GM23338 (cell line): ENCODE results near the gene BLTP3A. TPM values are rescaled to one million over a fixed set of nuclear protein-coding genes. Genes with fewer than 3 reads are reported as not detected.

Experiments used
- ATAC-seq: fragments of 200-7000 bp; cut with Tn5 transposase; 3 replicates; pipeline ENCODE4 v1.9.1; 2020
- DNase-seq: peaks from one replicate; pipeline ENCODE4 v3.0.0-alpha.2; 2015; ENCODE audit warnings: low spot score
- H2AFZ ChIP-seq: fragments of 200-600 bp; sonication (generic); 2 replicates; pipeline ENCODE4 v1.8.0; 2016; ENCODE audit warnings: antibody characterized with exemption, mild to moderate bottlenecking, moderate library complexity
- H3F3A ChIP-seq: fragments of 200-600 bp; sonication (generic); replicated peaks from 2 replicates; pipeline ENCODE4 v1.8.0; 2017; ENCODE audit warnings: antibody characterized with exemption, mixed run types, low read depth
- H3K27ac ChIP-seq: fragments of 200-600 bp; sonication (generic); 2 replicates; pipeline ENCODE4 v1.6.1; 2016; ENCODE audit warnings: low read depth
- H3K27me3 ChIP-seq: fragments of 200-600 bp; sonication (generic); 2 replicates; pipeline ENCODE4 v1.8.0; 2016; ENCODE audit warnings: mild to moderate bottlenecking, mixed run types, moderate library complexity; ENCODE audit not compliant: insufficient read depth
- H3K36me3 ChIP-seq: fragments of 200-600 bp; sonication (generic); 2 replicates; pipeline ENCODE4 v1.8.0; 2016; ENCODE audit warnings: mild to moderate bottlenecking; ENCODE audit not compliant: insufficient read depth
- H3K4me1 ChIP-seq: fragments of 200-600 bp; sonication (generic); 2 replicates; pipeline ENCODE4 v1.8.0; 2016; ENCODE audit warnings: mild to moderate bottlenecking, moderate library complexity; ENCODE audit not compliant: insufficient read depth
- H3K4me2 ChIP-seq: fragments of 200-600 bp; sonication (generic); 2 replicates; pipeline ENCODE4 v1.7.1; 2017; ENCODE audit warnings: mixed run types
- H3K4me3 ChIP-seq: fragments of 200-600 bp; sonication (generic); 2 replicates; pipeline ENCODE4 v1.6.1; 2016; ENCODE audit warnings: mixed run types
- H3K79me2 ChIP-seq: fragments of 200-600 bp; sonication (generic); replicated peaks from 2 replicates; pipeline ENCODE4 v1.8.0; 2017; ENCODE audit warnings: mild to moderate bottlenecking; ENCODE audit not compliant: insufficient read depth
- H3K9me2 ChIP-seq: fragments of 200-600 bp; sonication (generic); 2 replicates; pipeline ENCODE4 v1.8.0; 2017; ENCODE audit not compliant: insufficient read depth
- H4K20me1 ChIP-seq: fragments of 200-600 bp; sonication (generic); replicated peaks from 2 replicates; pipeline ENCODE4 v1.8.0; 2017; ENCODE audit warnings: mild to moderate bottlenecking; ENCODE audit not compliant: insufficient read depth
- H3K27ac Mint-ChIP-seq: 2 replicates; pipeline ENCODE4 v1.8.0; 2020; ENCODE audit warnings: inconsistent platforms, mild to moderate bottlenecking, moderate library complexity, mixed read lengths
- H3K27me3 Mint-ChIP-seq: 3 replicates; pipeline ENCODE4 v1.8.0; 2022; ENCODE audit warnings: low read depth, mild to moderate bottlenecking, moderate library complexity, mixed read lengths, inconsistent platforms; ENCODE audit not compliant: insufficient read depth, poor library complexity
- H3K36me3 Mint-ChIP-seq: 3 replicates; pipeline ENCODE4 v1.8.0; 2021; ENCODE audit warnings: low read depth, mild to moderate bottlenecking, inconsistent platforms, moderate library complexity, mixed read lengths
- H3K4me1 Mint-ChIP-seq: 3 replicates; pipeline ENCODE4 v1.8.0; 2020; ENCODE audit warnings: mild to moderate bottlenecking, inconsistent platforms, mixed read lengths
- H3K4me3 Mint-ChIP-seq: 3 replicates; pipeline ENCODE4 v1.8.0; 2021; ENCODE audit warnings: moderate library complexity, mild to moderate bottlenecking, inconsistent platforms, mixed read lengths
- H3K9me3 Mint-ChIP-seq: 3 replicates; pipeline ENCODE4 v1.8.0; 2020; ENCODE audit warnings: moderate library complexity, mild to moderate bottlenecking, inconsistent platforms, mixed read lengths
- CREB1 ChIP-seq: fragments of 250-450 bp; sonication (Bioruptor Pico); IDR thresholded peaks from 2 replicates; pipeline ENCODE4 v1.5.0; 2020; ENCODE audit warnings: low read depth, mild to moderate bottlenecking, moderate library complexity
- ETS1 ChIP-seq: IDR thresholded peaks from 2 replicates; pipeline ENCODE4 v1.6.1; 2016; ENCODE audit warnings: antibody characterized with exemption
- EZH2phosphoT487 ChIP-seq: fragments of 200-600 bp; sonication (generic); IDR thresholded peaks from one replicate; pipeline ENCODE4 v1.8.1; 2018; ENCODE audit warnings: antibody characterized with exemption; ENCODE audit not compliant: unreplicated experiment
- JUNB ChIP-seq: IDR thresholded peaks from one replicate; pipeline ENCODE4 v1.6.1; 2016; ENCODE audit warnings: antibody characterized with exemption; ENCODE audit not compliant: unreplicated experiment
- NANOG ChIP-seq: IDR thresholded peaks from 2 replicates; pipeline ENCODE4 v1.6.1; 2016; ENCODE audit warnings: antibody characterized with exemption, borderline replicate concordance
- POLR2AphosphoS5 ChIP-seq: IDR thresholded peaks from 2 replicates; pipeline ENCODE4 v1.6.1; 2016; ENCODE audit warnings: antibody characterized with exemption, low read depth
- ZNF331 ChIP-seq: fragments of 250-450 bp; sonication (Bioruptor Pico); IDR thresholded peaks from 2 replicates; pipeline ENCODE4 v1.5.0; 2020; ENCODE audit warnings: low read depth, mild to moderate bottlenecking, moderate library complexity
- polyA plus RNA-seq: library from polyadenylated mRNA; unstranded; fragments of >200 nt; fragmentation: Nextera tagmentation; extraction: Ambion mirVana; gene quantifications from 2 replicates; pipeline ENCODE4 v1.2.1, GENCODE V29; 2016
- total RNA-seq: library from RNA; depleted of rRNA; stranded (reverse); fragments of >200 nt; shearing (Covaris generic); gene quantifications from 2 replicates; pipeline ENCODE4 v1.2.3, GENCODE V29; 2014
- TF ChIP-seq, protein P1 (sequence below): IDR thresholded peaks from one replicate; pipeline ENCODE4 v1.6.1; 2018; ENCODE audit warnings: antibody characterized with exemption; ENCODE audit not compliant: unreplicated experiment
- TF ChIP-seq, protein P2 (sequence below), 2 experiments: fragments of 200-600 bp in 1 of 2; sonication (generic) in 1 of 2; conservative IDR thresholded peaks; 2 replicates each; pipeline versions ENCODE4 v1.5.1 to v1.6.1; 2016 to 2017; ENCODE audit warnings: antibody characterized with exemption in 2 of 2, low read depth in 2 of 2, mild to moderate bottlenecking in 2 of 2, moderate library complexity in 1 of 2

BLTP3A gene
- total and polyA plus RNA-seq, 2 experiments from 2014 or later = 2.9 to 18.4 TPM

DNA sequence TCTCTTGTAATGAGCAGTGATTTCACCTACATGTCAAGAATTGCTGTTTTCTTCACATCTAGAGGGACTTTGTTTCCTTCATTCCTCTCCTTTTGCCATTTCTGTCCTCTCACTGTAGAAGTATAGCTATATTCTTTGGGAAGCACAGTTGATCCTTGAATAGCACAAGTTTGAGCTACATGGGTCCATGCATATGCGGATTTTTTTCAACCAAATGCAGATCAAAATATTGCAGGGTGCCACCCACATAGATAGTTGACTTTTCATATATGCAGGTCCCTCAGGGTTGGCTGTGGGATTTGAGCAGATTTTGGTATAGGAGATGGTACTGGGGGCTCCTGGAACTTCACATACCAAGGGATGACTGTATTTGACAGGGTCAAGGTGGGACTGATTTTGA, 41.1 kb downstream of the BLTP3A start:
- Histone ChIP-seq H3K27me3 (no peaks in the 10 kb centered on the region), H3F3A (no peaks in the 10 kb centered on the region; the same call in 1 of the 2 replicates), H3K79me2 (no peaks in the 10 kb centered on the region), H3K9me2 (no peaks in the 10 kb centered on the region), H4K20me1 (no peaks in the 10 kb centered on the region; the same call in 1 of the 2 replicates), H3K27ac (peak overlapping the region; percentile 55; the same call in 1 of the 2 replicates), H2AFZ (no peak overlapping the region), H3K36me3 (peaks cover 7% of the 10 kb centered on the region), H3K4me3 (no peak overlapping the region), H3K4me2 (no peak overlapping the region), H3K4me1 (peaks cover 5% of the 10 kb centered on the region; the same call in 1 of the 2 replicates)
- Mint-ChIP-seq H3K9me3 (no peaks in the 10 kb centered on the region), H3K27me3 (no peaks in the 10 kb centered on the region), H3K4me3 (no peak overlapping the region), H3K4me1 (peaks cover 5% of the 10 kb centered on the region; the same call in 2 of the 3 replicates), H3K36me3 (peaks cover 43% of the 10 kb centered on the region), H3K27ac (no peak overlapping the region)
- no peak for TF ChIP-seq ETS1
- no peak for TF ChIP-seq NANOG
- TF ChIP-seq, protein P1, sequence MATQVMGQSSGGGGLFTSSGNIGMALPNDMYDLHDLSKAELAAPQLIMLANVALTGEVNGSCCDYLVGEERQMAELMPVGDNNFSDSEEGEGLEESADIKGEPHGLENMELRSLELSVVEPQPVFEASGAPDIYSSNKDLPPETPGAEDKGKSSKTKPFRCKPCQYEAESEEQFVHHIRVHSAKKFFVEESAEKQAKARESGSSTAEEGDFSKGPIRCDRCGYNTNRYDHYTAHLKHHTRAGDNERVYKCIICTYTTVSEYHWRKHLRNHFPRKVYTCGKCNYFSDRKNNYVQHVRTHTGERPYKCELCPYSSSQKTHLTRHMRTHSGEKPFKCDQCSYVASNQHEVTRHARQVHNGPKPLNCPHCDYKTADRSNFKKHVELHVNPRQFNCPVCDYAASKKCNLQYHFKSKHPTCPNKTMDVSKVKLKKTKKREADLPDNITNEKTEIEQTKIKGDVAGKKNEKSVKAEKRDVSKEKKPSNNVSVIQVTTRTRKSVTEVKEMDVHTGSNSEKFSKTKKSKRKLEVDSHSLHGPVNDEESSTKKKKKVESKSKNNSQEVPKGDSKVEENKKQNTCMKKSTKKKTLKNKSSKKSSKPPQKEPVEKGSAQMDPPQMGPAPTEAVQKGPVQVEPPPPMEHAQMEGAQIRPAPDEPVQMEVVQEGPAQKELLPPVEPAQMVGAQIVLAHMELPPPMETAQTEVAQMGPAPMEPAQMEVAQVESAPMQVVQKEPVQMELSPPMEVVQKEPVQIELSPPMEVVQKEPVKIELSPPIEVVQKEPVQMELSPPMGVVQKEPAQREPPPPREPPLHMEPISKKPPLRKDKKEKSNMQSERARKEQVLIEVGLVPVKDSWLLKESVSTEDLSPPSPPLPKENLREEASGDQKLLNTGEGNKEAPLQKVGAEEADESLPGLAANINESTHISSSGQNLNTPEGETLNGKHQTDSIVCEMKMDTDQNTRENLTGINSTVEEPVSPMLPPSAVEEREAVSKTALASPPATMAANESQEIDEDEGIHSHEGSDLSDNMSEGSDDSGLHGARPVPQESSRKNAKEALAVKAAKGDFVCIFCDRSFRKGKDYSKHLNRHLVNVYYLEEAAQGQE = no peak
- DNase-seq (no peak), ATAC-seq (no peak)

DNA sequence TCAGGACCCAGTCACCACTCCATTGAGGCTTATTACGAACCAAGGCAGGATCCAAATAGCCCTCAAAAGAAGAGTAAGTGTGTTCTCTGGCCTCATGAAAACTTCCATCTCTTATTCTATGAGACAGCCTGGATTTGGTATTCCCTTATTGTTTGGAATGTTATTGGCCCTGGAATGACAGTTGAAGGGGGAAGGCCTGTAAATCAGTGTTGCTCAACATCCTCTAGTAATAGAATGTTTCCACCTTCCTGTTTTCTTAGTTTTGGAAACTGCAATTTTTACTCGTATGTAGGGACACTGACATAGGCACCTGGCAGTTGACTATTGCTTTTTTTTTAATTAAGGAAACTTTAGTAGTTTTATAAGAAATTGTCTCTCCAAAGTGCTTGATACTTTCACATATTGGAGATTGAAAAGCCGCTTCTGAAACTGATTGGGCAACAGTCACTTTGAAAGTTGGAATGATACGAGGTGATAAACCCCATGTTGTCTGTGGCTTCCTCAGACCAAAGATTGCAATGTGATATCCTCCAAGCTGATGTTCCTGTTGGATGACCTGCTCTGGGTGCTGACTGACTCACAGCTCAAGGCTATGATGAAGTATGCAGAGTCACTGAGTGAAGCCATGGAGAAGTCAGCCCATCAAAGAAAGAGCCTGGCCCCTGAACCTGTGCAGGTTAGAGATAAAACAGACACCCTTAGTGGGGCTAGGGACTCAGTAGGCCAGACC, 43.1 kb downstream of the BLTP3A start:
- H3F3A ChIP-seq = no peaks in the 10 kb centered on the region; the same call in 1 of the 2 replicates
- H3K36me3 ChIP-seq = peaks cover 7% of the 10 kb centered on the region; the same call in 1 of the 2 replicates
- peaks cover 7% of the 10 kb centered on the region for H3K4me1 Mint-ChIP-seq
- H3K4me1 ChIP-seq = peaks cover 5% of the 10 kb centered on the region; the same call in 1 of the 2 replicates
- no peak overlapping the region for H3K4me2 ChIP-seq
- H3K27me3 Mint-ChIP-seq = no peaks in the 10 kb centered on the region
- H3K27ac ChIP-seq = no peak overlapping the region
- DNase-seq (no peak), ATAC-seq (no peak)
- H3K36me3 Mint-ChIP-seq = peaks cover 38% of the 10 kb centered on the region
- H4K20me1 ChIP-seq = no peaks in the 10 kb centered on the region; the same call in 1 of the 2 replicates
- no peak overlapping the region for H3K4me3 ChIP-seq
- no peak overlapping the region for H3K4me3 Mint-ChIP-seq
- H2AFZ ChIP-seq = no peak overlapping the region
- H3K79me2 ChIP-seq = no peaks in the 10 kb centered on the region
- H3K9me2 ChIP-seq = no peaks in the 10 kb centered on the region
- H3K27me3 ChIP-seq = no peaks in the 10 kb centered on the region
- H3K27ac Mint-ChIP-seq = no peak overlapping the region
- no peaks in the 10 kb centered on the region; the same call in 2 of the 3 replicates for H3K9me3 Mint-ChIP-seq
- TF ChIP-seq EZH2phosphoT487 = no peak
- TF ChIP-seq, protein P1 = no peak
- TF ChIP-seq CREB1 = no peak
- no peak for TF ChIP-seq NANOG
- no peak for TF ChIP-seq POLR2AphosphoS5
- no peak for TF ChIP-seq ZNF331
- no peak for TF ChIP-seq JUNB
- TF ChIP-seq, protein P2, sequence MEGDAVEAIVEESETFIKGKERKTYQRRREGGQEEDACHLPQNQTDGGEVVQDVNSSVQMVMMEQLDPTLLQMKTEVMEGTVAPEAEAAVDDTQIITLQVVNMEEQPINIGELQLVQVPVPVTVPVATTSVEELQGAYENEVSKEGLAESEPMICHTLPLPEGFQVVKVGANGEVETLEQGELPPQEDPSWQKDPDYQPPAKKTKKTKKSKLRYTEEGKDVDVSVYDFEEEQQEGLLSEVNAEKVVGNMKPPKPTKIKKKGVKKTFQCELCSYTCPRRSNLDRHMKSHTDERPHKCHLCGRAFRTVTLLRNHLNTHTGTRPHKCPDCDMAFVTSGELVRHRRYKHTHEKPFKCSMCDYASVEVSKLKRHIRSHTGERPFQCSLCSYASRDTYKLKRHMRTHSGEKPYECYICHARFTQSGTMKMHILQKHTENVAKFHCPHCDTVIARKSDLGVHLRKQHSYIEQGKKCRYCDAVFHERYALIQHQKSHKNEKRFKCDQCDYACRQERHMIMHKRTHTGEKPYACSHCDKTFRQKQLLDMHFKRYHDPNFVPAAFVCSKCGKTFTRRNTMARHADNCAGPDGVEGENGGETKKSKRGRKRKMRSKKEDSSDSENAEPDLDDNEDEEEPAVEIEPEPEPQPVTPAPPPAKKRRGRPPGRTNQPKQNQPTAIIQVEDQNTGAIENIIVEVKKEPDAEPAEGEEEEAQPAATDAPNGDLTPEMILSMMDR (conservative IDR thresholded peaks at IDR 0.05; ENCODE audit: low read depth in 2 of 2) = no peak
